ENCODE measurements around the gene CFAP157.

Gene CFAP157

DNA sequence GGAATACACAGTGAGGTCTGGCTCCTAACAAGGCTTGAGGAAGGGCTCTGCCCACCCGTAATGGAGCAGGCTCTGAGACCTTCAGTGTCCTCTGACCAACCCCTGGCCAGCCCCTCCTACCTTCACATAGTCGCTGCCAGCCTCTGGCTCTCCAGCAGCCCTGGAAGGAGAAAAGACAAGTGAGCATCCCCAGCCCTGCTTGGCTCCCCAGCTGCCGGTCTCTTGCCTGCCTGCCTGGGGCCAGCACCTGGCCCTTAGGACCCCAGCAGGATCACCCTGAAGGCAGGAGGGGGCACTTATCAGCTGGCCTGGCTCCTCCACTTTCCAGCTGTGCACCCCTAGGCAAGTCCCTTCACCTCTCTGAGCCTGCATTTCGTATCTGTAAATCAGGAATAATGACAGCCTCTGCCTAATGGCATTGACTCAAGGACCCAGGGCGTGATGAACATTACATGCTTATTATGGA lies 54.7 kb downstream of the CFAP157 start:
- ATAC-seq (replicated peaks) (no peak), DNase-seq (no peak)
- Mint-ChIP-seq H3K9me3 (no peaks in the 10 kb centered on the region), H3K27ac (peak overlapping the region; percentile 51), H3K4me3 (no peak overlapping the region), H3K4me1 (peaks cover 42 to 53% of the 10 kb centered on the region in 2 donors), H3K36me3 (peaks cover 50 to 58% of the 10 kb centered on the region in 2 donors), H3K27me3 (no peaks in the 10 kb centered on the region)

DNA sequence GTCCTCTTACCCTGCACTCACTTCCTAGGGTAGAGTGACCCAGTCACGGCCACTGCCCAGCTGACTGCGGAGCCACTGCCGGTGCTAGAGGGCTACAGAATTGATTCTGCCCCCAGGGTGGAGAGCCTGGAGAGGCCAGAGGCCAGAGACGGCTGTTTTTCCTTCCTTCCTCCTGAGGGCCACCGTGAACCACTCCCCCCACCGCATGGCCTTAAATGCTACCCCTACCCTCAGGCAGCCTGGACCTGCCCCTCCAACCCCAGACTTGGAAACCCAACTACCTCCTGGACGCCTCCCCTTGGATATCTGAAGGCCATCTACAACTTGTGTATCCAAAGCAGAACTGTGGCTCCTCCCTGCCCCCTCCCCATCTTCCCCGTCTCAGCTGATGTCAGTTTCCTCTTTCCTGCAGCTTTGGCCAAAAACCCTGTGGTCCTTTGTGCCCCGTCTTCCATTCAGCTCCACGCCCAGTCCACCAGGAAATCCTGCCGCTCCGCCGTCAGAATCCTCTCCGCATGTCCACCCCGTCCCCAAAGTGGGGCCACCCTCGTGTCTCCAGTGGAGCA lies 55.4 kb downstream of the CFAP157 start:
- ATAC-seq (replicated peaks) (no peak), DNase-seq (no peak)
- Mint-ChIP-seq H3K27ac (peak overlapping the region; percentile 81), H3K9me3 (no peaks in the 10 kb centered on the region), H3K36me3 (peaks cover 56 to 64% of the 10 kb centered on the region in 2 donors), H3K4me1 (peaks cover 46 to 60% of the 10 kb centered on the region in 2 donors), H3K4me3 (no peak overlapping the region), H3K27me3 (no peaks in the 10 kb centered on the region)

DNA sequence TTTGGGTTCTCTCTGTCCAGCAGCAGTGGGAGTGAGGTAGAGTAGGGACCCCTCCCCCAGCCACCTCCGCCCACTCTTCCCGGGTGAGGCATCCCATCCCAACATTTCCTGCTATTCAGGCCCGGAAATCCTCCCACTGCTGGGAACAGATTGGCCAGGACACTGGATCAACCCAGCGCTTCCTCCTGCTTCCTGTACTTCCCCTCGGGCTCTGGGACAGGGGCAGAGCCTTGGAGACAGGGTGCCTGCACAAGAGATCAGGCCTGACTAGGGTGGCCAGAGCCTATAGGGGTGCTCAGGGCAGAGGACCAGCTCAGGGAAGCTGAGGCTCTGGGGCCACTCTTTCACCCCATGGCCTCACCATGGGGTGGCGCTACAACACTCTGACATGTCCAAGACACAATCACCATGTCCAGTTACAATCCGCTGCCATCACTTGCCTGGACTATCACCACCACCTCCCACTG lies 57.2 kb downstream of the CFAP157 start:
- H3K27me3 Mint-ChIP-seq = no peaks in the 10 kb centered on the region
- no peak overlapping the region for H3K4me3 Mint-ChIP-seq
- H3K4me1 Mint-ChIP-seq = peaks cover 48 to 68% of the 10 kb centered on the region in 2 donors
- ATAC-seq (replicated peaks) (peak; percentile 63 to 68), DNase-seq (no peak)
- H3K36me3 Mint-ChIP-seq = peaks cover 58 to 65% of the 10 kb centered on the region in 2 donors
- H3K9me3 Mint-ChIP-seq = no peaks in the 10 kb centered on the region
- peak overlapping the region; percentile 69 for H3K27ac Mint-ChIP-seq

DNA sequence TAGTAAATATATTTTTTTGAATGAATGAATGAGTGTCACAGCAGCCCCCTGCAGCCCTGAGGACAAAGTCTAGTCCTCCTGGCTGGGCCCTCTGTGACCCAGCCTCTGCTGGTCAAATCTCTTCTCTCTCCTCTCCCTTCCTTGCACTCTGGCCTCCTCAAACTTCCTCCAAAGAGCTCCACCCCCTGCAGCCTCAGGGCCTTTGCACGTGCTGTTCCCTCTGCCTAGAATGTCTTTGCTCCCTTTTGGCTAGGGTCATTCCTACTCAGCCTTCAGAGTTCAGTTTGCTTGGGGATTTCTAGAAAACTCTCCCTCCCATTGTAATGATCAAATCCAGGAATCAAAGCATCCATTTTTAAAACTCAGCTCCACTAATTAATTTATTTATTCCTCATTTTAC lies 58.6 kb downstream of the CFAP157 start:
- ATAC-seq (replicated peaks) (no peak), DNase-seq (no peak)
- H3K27ac Mint-ChIP-seq = peak overlapping the region; percentile 73
- H3K4me1 Mint-ChIP-seq = peaks cover 59 to 82% of the 10 kb centered on the region in 2 donors
- peaks cover 65 to 72% of the 10 kb centered on the region in 2 donors for H3K36me3 Mint-ChIP-seq
- H3K27me3 Mint-ChIP-seq = no peaks in the 10 kb centered on the region
- H3K9me3 Mint-ChIP-seq = no peaks in the 10 kb centered on the region
- H3K4me3 Mint-ChIP-seq = no peak overlapping the region

Data from stimulated activated naive B cell treated with anti-CD40 and anti-IgM and Interleukin-4, amounts not matched to agents 10 μg/mL and 1 μg/mL and 100 μg/mL, for 72 hours (primary cell).